Urothelium cell line (cell line): Measurements from ENCODE around the gene LYG1.
"Not testable (repeated sequence)": the region's sequence is repeated elsewhere in the genome, so short reads cannot be mapped to it uniquely, and the experiment has no call there.

Source experiments
- DNase-seq: peaks from one replicate; pipeline ENCODE4 v3.0.0; 2011; ENCODE audit warnings: low spot score, mixed read lengths
- FAIRE-seq: peaks from 2 replicates; lab custom pipeline; 2011; peaks lifted over from hg19 to GRCh38; lab: Jason Lieb, UNC

LYG1 gene

GRCh38 chr2:99278195-99278765 is 22.7 kb downstream of the LYG1 start:
- not testable (repeated sequence) for DNase-seq, FAIRE-seq

DNA sequence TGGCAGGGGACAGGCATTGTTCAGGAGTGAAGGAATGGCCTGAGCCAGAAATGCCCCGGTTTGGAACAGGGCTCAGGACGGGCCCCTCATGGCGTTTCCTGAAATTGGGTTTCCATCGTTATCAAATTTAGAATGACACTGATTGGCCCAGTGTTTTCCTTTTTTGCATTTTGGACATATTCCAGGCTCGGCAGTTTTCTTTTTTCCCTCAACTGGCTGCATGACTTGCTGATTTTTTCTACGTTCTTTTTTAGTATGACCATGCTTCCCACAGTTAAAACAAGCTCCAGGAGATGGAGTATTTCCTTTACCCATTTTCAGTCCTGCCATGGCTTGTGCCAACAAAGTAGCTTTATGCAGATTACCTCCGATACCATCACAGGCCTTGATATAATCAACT is 25.1 kb downstream of the LYG1 start:
- FAIRE-seq, result no peak
- DNase-seq, result no peak

- FAIRE-seq, result no peak
- no peak for DNase-seq
Observed at GRCh38 chr2:99261242-99261641, 39.8 kb downstream of the LYG1 start.

DNA sequence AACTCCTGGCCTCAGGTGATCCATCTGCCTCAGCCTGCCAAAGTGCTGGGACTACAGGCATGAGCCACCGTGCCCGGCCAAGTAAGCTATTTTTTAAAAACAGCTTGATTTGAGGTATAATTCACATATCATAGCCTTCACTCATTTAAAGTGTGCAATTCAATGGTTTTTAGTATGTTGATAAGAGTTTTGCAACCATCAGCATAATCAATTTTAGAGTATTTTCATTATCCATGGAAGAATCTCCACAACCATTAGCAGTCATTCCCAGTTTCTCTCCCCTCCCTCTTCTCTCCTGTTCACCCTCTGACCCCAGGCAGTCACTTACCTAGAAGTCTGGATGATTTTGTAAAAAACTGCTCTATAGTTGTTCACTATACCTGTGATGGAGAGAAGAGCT is 40.8 kb downstream of the LYG1 start:
- DNase-seq (no peak), FAIRE-seq (no peak)

DNA sequence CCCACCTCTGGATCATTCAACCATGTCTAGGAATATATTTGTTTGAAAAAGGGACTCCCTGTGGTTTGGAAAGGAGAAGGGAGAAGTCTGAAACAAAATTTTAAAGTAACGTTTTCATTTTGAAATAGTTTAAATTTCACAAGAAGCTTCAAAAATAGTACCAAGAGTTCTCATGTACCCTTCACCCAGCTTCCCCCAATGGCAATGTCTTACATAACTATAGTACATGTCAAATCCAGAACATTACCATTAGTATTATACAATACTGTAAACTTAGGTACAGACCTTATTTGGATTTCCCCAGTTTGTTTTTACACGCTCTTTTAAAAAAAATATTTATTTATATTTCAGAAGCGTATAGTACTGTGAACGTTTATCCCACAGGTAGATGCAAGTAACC is 41.5 kb downstream of the LYG1 start:
- no peak for FAIRE-seq
- no peak for DNase-seq

GRCh38 chr2:99256677-99257076 is 44.3 kb downstream of the LYG1 start:
- DNase-seq (no peak), FAIRE-seq (no peak)

GRCh38 chr2:99255491-99256318 is 45.3 kb downstream of the LYG1 start, which contains the start of gene LYG2:
Gene LYG2, minus strand, starts transcription at chr2:99255666. Its CDS starts 1,406 bp downstream, at chr2:99254260.
- no peak for DNase-seq
- no peak for FAIRE-seq

DNA sequence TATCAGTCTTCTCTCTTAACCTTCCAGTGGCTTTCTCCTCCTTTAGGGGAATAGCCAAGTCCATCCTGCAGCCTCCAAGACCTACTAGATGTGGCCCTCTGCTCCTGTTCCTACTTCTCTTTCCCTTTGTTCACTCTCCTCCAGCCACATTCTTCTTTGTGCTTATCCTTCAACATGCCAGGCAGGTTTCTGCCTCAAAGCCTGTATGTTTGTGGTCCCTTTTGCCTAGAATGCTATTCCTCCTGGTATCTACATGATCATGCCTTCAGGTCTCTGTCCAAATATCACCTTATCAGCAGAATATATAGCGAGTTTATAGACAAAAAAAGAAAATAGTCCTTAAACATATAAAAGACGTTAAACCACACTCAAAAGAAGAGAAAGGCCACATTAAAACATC is 51.0 kb downstream of the LYG1 start:
- FAIRE-seq (no peak), DNase-seq (no peak)

DNA sequence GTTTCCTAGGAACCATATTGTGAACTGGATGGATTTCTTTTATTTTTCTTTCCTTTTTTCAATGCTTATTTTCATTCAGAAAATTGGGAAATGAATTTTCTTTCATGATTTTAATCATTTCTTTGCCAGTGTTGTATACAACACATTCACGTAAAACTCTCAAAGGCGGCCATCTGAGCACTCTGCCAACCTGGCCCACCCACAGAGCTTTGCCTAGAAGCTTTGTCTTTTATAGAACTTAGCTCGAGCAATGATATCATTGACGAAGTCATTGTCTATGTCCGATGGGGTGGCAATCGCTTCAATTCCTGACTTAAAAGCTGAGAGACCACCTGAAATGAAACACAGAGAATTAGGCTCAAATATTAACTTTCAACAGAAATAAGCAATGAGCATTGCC is 58.8 kb downstream of the LYG1 start:
- DNase-seq (no peak), FAIRE-seq (no peak)

- FAIRE-seq (no peak), DNase-seq (no peak)
Observed at GRCh38 chr2:99240431-99240830, 60.6 kb downstream of the LYG1 start.

- FAIRE-seq, result no peak
- DNase-seq, result no peak
Observed at GRCh38 chr2:99238599-99238998, 62.4 kb downstream of the LYG1 start.
